ENCODE data around the gene PITPNB.

The PITPNB gene

GRCh38 chr22:27863556-27863955, 55.5 kb downstream of the PITPNB start:
- Histone ChIP-seq H3F3A (ENCODE audit: insufficient read depth, low read length) (no peaks in the 10 kb centered on the region), H3K4me3 (ENCODE audit: low read length) (no peak overlapping the region), H3K9ac (ENCODE audit: low read length) (no peak overlapping the region), H3K4me2 (ENCODE audit: low read depth, low read length) (no peak overlapping the region), H3K36me3 (replicated peaks; ENCODE audit: insufficient read depth, low read length) (no peaks in the 10 kb centered on the region; the same call in 1 of the 2 replicates), H3K9me2 (replicated peaks; ENCODE audit: insufficient read depth, low read length) (no peaks in the 10 kb centered on the region), H4K20me1 (ENCODE audit: insufficient read depth, low read length) (0 out of 2 replicates have a peak, but pooled peaks cover 5% of the 10 kb centered on the region), H3K79me2 (ENCODE audit: low read length) (peaks cover 60% of the 10 kb centered on the region), H3K27ac (ENCODE audit: low read length) (no peak overlapping the region), H3K4me1 (ENCODE audit: low read length) (no peaks in the 10 kb centered on the region), H3K9me3 (replicated peaks; ENCODE audit: insufficient read depth, low read length) (no peaks in the 10 kb centered on the region), H3K27me3 (replicated peaks; ENCODE audit: insufficient read depth, low read length) (no peaks in the 10 kb centered on the region), H2AFZ (ENCODE audit: low read length) (no peak overlapping the region)
- TF ChIP-seq EZH2phosphoT487 (IDR thresholded peaks at IDR 0.05; ENCODE audit: low read length): no peak
- TF ChIP-seq CTCF (IDR thresholded peaks at IDR 0.05; ENCODE audit: low read length): no peak
- no peak for TF ChIP-seq EZH2 (optimal IDR thresholded peaks at IDR 0.05; ENCODE audit: low read depth, low read length)
- no peak for DNase-seq

GRCh38 chr22:27863001-27863400, 56.1 kb downstream of the PITPNB start:
- Histone ChIP-seq H3K9ac (ENCODE audit: low read length) (no peak overlapping the region), H3K9me2 (replicated peaks; ENCODE audit: insufficient read depth, low read length) (no peaks in the 10 kb centered on the region), H4K20me1 (ENCODE audit: insufficient read depth, low read length) (0 out of 2 replicates have a peak, but pooled peaks cover 3% of the 10 kb centered on the region), H3K9me3 (replicated peaks; ENCODE audit: insufficient read depth, low read length) (no peaks in the 10 kb centered on the region), H3K4me3 (ENCODE audit: low read length) (no peak overlapping the region), H3K4me1 (ENCODE audit: low read length) (no peaks in the 10 kb centered on the region), H3K79me2 (ENCODE audit: low read length) (peaks cover 55% of the 10 kb centered on the region), H3K4me2 (ENCODE audit: low read depth, low read length) (no peak overlapping the region), H3K36me3 (replicated peaks; ENCODE audit: insufficient read depth, low read length) (peaks cover 3% of the 10 kb centered on the region), H3F3A (ENCODE audit: insufficient read depth, low read length) (no peaks in the 10 kb centered on the region), H2AFZ (ENCODE audit: low read length) (no peak overlapping the region), H3K27me3 (replicated peaks; ENCODE audit: insufficient read depth, low read length) (no peaks in the 10 kb centered on the region), H3K27ac (ENCODE audit: low read length) (no peak overlapping the region)
- TF ChIP-seq EZH2 (optimal IDR thresholded peaks at IDR 0.05; ENCODE audit: low read depth, low read length) (no peak), EZH2phosphoT487 (IDR thresholded peaks at IDR 0.05; ENCODE audit: low read length) (no peak), CTCF (IDR thresholded peaks at IDR 0.05; ENCODE audit: low read length) (no peak)
- no peak for DNase-seq

GRCh38 chr22:27859336-27859735, 59.7 kb downstream of the PITPNB start:
- H2AFZ ChIP-seq (ENCODE audit: low read length): no peak overlapping the region

More at GRCh38 chr22:27859336-27859735, 59.7 kb downstream of the PITPNB start:
- H3K4me3 ChIP-seq (ENCODE audit: low read length): no peak overlapping the region
- no peak overlapping the region for H3K27ac ChIP-seq (ENCODE audit: low read length)
- H3K79me2 ChIP-seq (ENCODE audit: low read length): peaks cover 35% of the 10 kb centered on the region
- no peaks in the 10 kb centered on the region for H3K9me2 ChIP-seq (replicated peaks; ENCODE audit: insufficient read depth, low read length)
- H3K4me1 ChIP-seq (ENCODE audit: low read length): no peaks in the 10 kb centered on the region
- no peak for TF ChIP-seq EZH2 (optimal IDR thresholded peaks at IDR 0.05; ENCODE audit: low read depth, low read length)
- TF ChIP-seq CTCF (IDR thresholded peaks at IDR 0.05; ENCODE audit: low read length): no peak
- TF ChIP-seq EZH2phosphoT487 (IDR thresholded peaks at IDR 0.05; ENCODE audit: low read length): no peak
- H3K4me2 ChIP-seq (ENCODE audit: low read depth, low read length): no peak overlapping the region
- H3K9me3 ChIP-seq (replicated peaks; ENCODE audit: insufficient read depth, low read length): no peaks in the 10 kb centered on the region
- 0 out of 2 replicates have a peak, but pooled peaks cover 3% of the 10 kb centered on the region for H4K20me1 ChIP-seq (ENCODE audit: insufficient read depth, low read length)
- no peaks in the 10 kb centered on the region for H3F3A ChIP-seq (ENCODE audit: insufficient read depth, low read length)
- H3K9ac ChIP-seq (ENCODE audit: low read length): no peak overlapping the region
- no peaks in the 10 kb centered on the region for H3K27me3 ChIP-seq (replicated peaks; ENCODE audit: insufficient read depth, low read length)
- peaks cover 11% of the 10 kb centered on the region for H3K36me3 ChIP-seq (replicated peaks; ENCODE audit: insufficient read depth, low read length)
- DNase-seq: no peak

All from MM.1S (cell line).